Astrocyte (in vitro differentiated cells and primary cell): ENCODE results near the gene PLCH2. TPM values are rescaled to one million over a fixed set of nuclear protein-coding genes. Genes with fewer than 3 reads are reported as not detected.
A peak's percentile ranks its signal among the peaks of the same experiment; 100 is the strongest.

Source experiments
- DNase-seq: peaks from one replicate; pipeline ENCODE4 v3.0.0-alpha.2; 2010; ENCODE audit warnings: low read depth
- FAIRE-seq: peaks from 2 replicates; lab custom pipeline; 2011; peaks lifted over from hg19 to GRCh38; lab: Jason Lieb, UNC
- H2AFZ ChIP-seq: 2 replicates; pipeline ENCODE4 v1.6.0; 2012; ENCODE audit warnings: low read depth, low read length, inconsistent platforms
- H3K27ac ChIP-seq: 2 replicates; pipeline ENCODE4 v1.5.1; 2011; ENCODE audit warnings: low read depth, low read length, inconsistent platforms
- H3K27me3 ChIP-seq: 2 replicates; pipeline ENCODE4 v1.6.0; 2011; ENCODE audit warnings: low read length, inconsistent platforms; ENCODE audit not compliant: insufficient read depth
- H3K36me3 ChIP-seq: 2 replicates; pipeline ENCODE4 v1.5.1; 2011; ENCODE audit warnings: low read length, inconsistent platforms; ENCODE audit not compliant: insufficient read depth
- H3K4me1 ChIP-seq: 2 replicates; pipeline ENCODE4 v1.5.1; 2011; ENCODE audit warnings: low read length, inconsistent platforms; ENCODE audit not compliant: insufficient read depth
- H3K4me2 ChIP-seq: 2 replicates; pipeline ENCODE4 v1.6.0; 2012; ENCODE audit warnings: low read length, inconsistent platforms
- H3K4me3 ChIP-seq: 2 replicates; pipeline ENCODE4 v1.5.1; 2011; ENCODE audit warnings: low read depth, mild to moderate bottlenecking, low read length, inconsistent platforms; ENCODE audit not compliant: insufficient read depth
- H3K79me2 ChIP-seq: 2 replicates; pipeline ENCODE4 v1.6.0; 2012; ENCODE audit warnings: mild to moderate bottlenecking, low read length, inconsistent platforms; ENCODE audit not compliant: insufficient read depth
- H3K9ac ChIP-seq: 2 replicates; pipeline ENCODE4 v1.6.0; 2012; ENCODE audit warnings: mild to moderate bottlenecking, low read length, inconsistent platforms
- H3K9me3 ChIP-seq: 2 replicates; pipeline ENCODE4 v1.5.1; 2012; ENCODE audit warnings: low read depth, mild to moderate bottlenecking, low read length, inconsistent platforms; ENCODE audit not compliant: insufficient read depth
- H4K20me1 ChIP-seq: 2 replicates; pipeline ENCODE4 v1.6.0; 2012; ENCODE audit warnings: low read length, inconsistent platforms; ENCODE audit not compliant: insufficient read depth
- H3K27ac Mint-ChIP-seq: one replicate; pipeline ENCODE4 v1.8.0; 2021; ENCODE audit warnings: mild to moderate bottlenecking, mixed read lengths; ENCODE audit not compliant: unreplicated experiment
- H3K27me3 Mint-ChIP-seq: one replicate; pipeline ENCODE4 v1.8.0; 2021; ENCODE audit warnings: low read depth, mixed read lengths; ENCODE audit not compliant: unreplicated experiment
- H3K36me3 Mint-ChIP-seq: one replicate; pipeline ENCODE4 v1.8.0; 2021; ENCODE audit warnings: low read depth, mixed read lengths; ENCODE audit not compliant: unreplicated experiment
- H3K4me1 Mint-ChIP-seq: one replicate; pipeline ENCODE4 v1.8.0; 2021; ENCODE audit warnings: low read depth, mixed read lengths; ENCODE audit not compliant: unreplicated experiment
- H3K4me3 Mint-ChIP-seq: one replicate; pipeline ENCODE4 v1.8.0; 2021; ENCODE audit warnings: mild to moderate bottlenecking, moderate library complexity, mixed read lengths; ENCODE audit not compliant: unreplicated experiment
- H3K9me3 Mint-ChIP-seq: one replicate; pipeline ENCODE4 v1.8.0; 2021; ENCODE audit warnings: mild to moderate bottlenecking, mixed read lengths; ENCODE audit not compliant: unreplicated experiment
- EZH2 ChIP-seq: IDR thresholded peaks from 2 replicates; pipeline ENCODE4 v1.6.1; 2012; ENCODE audit warnings: mild to moderate bottlenecking, low read length, inconsistent platforms; ENCODE audit not compliant: insufficient read depth
- total RNA-seq: library from RNA; stranded (reverse); gene quantifications from 2 replicates; pipeline ENCODE4 v1.2.1, GENCODE V29; 2021
- TF ChIP-seq, protein P1 (sequence below): IDR thresholded peaks from 2 replicates; pipeline ENCODE4 v1.5.1; 2011; ENCODE audit warnings: low read depth, mild to moderate bottlenecking, inconsistent platforms, low read length, moderate library complexity; ENCODE audit not compliant: insufficient read depth

PLCH2 gene
- total RNA-seq, 1 donor from 2014 or later = 2.0 TPM

DNA sequence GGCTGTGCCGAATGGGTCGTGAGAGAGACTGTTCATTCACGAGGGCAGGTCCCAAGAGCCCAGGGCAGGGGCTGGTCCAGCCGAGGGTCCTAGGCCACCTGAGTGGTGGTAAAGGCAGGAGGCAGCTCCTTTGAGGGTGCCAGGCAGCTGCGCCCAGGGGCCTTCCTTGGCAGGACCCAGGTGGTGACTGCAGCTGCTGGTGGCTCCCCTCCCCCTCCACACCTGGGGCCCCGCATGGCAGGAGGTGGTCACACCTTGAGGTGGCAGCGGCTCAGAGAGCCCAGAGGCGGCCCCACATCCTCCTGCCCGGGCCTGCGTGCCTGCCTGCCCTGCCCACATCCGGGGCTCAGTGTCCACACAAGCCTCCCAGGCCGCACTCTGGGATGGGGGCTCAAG lies 9.8 kb upstream of the PLCH2 start:
- H3K36me3 ChIP-seq = no peaks in the 10 kb centered on the region
- H2AFZ ChIP-seq = no peak overlapping the region
- H3K27me3 Mint-ChIP-seq = peaks cover 17% of the 10 kb centered on the region
- no peak overlapping the region for H3K4me3 Mint-ChIP-seq
- H3K36me3 Mint-ChIP-seq = no peaks in the 10 kb centered on the region
- H3K27ac ChIP-seq = no peak overlapping the region
- TF ChIP-seq, protein P1, sequence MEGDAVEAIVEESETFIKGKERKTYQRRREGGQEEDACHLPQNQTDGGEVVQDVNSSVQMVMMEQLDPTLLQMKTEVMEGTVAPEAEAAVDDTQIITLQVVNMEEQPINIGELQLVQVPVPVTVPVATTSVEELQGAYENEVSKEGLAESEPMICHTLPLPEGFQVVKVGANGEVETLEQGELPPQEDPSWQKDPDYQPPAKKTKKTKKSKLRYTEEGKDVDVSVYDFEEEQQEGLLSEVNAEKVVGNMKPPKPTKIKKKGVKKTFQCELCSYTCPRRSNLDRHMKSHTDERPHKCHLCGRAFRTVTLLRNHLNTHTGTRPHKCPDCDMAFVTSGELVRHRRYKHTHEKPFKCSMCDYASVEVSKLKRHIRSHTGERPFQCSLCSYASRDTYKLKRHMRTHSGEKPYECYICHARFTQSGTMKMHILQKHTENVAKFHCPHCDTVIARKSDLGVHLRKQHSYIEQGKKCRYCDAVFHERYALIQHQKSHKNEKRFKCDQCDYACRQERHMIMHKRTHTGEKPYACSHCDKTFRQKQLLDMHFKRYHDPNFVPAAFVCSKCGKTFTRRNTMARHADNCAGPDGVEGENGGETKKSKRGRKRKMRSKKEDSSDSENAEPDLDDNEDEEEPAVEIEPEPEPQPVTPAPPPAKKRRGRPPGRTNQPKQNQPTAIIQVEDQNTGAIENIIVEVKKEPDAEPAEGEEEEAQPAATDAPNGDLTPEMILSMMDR = no peak
- TF ChIP-seq EZH2 = no peak
- H3K4me1 ChIP-seq = no peaks in the 10 kb centered on the region
- no peak overlapping the region for H3K4me2 ChIP-seq
- no peaks in the 10 kb centered on the region for H3K9me3 Mint-ChIP-seq
- no peaks in the 10 kb centered on the region for H3K9me3 ChIP-seq
- H3K27ac Mint-ChIP-seq = no peak overlapping the region
- H3K4me1 Mint-ChIP-seq = peaks cover 4% of the 10 kb centered on the region
- peaks cover 4% of the 10 kb centered on the region for H3K27me3 ChIP-seq
- H3K9ac ChIP-seq = no peak overlapping the region
- FAIRE-seq (no peak), DNase-seq (no peak)
- H4K20me1 ChIP-seq = peaks cover 11% of the 10 kb centered on the region
- H3K79me2 ChIP-seq = no peaks in the 10 kb centered on the region
- no peak overlapping the region for H3K4me3 ChIP-seq

DNA sequence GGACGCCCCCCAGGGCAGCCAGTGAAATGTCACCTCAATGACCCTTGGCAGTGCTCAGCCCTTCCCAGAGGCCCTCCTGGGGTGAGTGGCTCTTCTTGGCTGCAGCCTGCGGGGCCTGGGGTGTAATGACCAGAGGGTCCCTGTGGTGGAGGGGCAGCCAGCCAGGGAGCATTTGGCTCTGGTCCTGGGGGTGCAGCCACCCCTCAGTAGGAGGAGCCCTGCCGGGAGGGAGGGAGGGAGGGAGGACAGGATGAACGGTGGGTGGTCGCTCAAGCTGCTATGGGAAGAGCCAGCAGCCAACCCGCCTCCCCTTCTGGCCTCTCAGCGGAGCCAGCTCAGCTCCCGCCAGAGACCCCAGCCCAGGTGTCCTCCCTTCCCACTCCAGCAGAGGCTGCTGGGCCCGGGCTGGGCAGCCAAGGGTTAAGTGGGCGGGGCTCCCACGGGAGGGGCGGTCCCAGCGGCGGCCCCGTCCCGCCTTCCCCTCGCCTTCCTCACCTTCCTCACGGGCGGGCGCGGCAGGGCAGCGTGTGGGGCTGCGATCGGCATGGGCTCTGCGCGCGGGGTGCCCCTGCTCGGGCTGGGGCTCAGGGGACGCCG lies 9.0 kb upstream of the PLCH2 start:
- no peak for FAIRE-seq

GRCh38 chr1:2468041-2468472 lies 8.0 kb upstream of the PLCH2 start:
- FAIRE-seq (no peak), DNase-seq (peak; percentile 10)
- no peaks in the 10 kb centered on the region for H3K36me3 Mint-ChIP-seq
- Histone ChIP-seq H3K4me3 (no peak overlapping the region), H3K36me3 (no peaks in the 10 kb centered on the region), H3K79me2 (no peaks in the 10 kb centered on the region), H3K27me3 (peaks cover 4% of the 10 kb centered on the region), H3K9me3 (no peaks in the 10 kb centered on the region), H3K4me1 (no peaks in the 10 kb centered on the region), H3K4me2 (no peak overlapping the region), H2AFZ (no peak overlapping the region), H4K20me1 (peaks cover 9% of the 10 kb centered on the region), H3K9ac (no peak overlapping the region), H3K27ac (no peak overlapping the region)
- TF ChIP-seq EZH2 = no peak
- TF ChIP-seq, protein P1 = no peak
- H3K4me1 Mint-ChIP-seq = peaks cover 4% of the 10 kb centered on the region
- peaks cover 12% of the 10 kb centered on the region for H3K27me3 Mint-ChIP-seq
- H3K27ac Mint-ChIP-seq = no peak overlapping the region
- no peaks in the 10 kb centered on the region for H3K9me3 Mint-ChIP-seq
- H3K4me3 Mint-ChIP-seq = no peak overlapping the region

More for the DNA sequence above, 9.0 kb upstream of the PLCH2 start:
- H3K36me3 Mint-ChIP-seq = no peaks in the 10 kb centered on the region
- Histone ChIP-seq H3K4me3 (no peak overlapping the region), H3K36me3 (no peaks in the 10 kb centered on the region), H4K20me1 (peaks cover 11% of the 10 kb centered on the region), H2AFZ (no peak overlapping the region), H3K79me2 (no peaks in the 10 kb centered on the region), H3K9me3 (no peaks in the 10 kb centered on the region), H3K4me2 (no peak overlapping the region), H3K27ac (no peak overlapping the region), H3K4me1 (no peaks in the 10 kb centered on the region), H3K27me3 (peaks cover 4% of the 10 kb centered on the region), H3K9ac (no peak overlapping the region)
- H3K9me3 Mint-ChIP-seq = no peaks in the 10 kb centered on the region
- peaks cover 4% of the 10 kb centered on the region for H3K4me1 Mint-ChIP-seq
- DNase-seq = no peak
- no peak overlapping the region for H3K4me3 Mint-ChIP-seq
- TF ChIP-seq EZH2 = no peak
- TF ChIP-seq, protein P1 = no peak
- H3K27me3 Mint-ChIP-seq = peaks cover 17% of the 10 kb centered on the region
- no peak overlapping the region for H3K27ac Mint-ChIP-seq
